Prostate gland (tissue), 2 donors: ENCODE measurements around the gene SUSD1.
A peak's percentile ranks its signal among the peaks of the same experiment; 100 is the strongest.

Source experiments
- CTCF ChIP-seq, 4 experiments: fragments of 200-600 bp in 2 of 4; fragments of 450-650 bp in 2 of 4; sonication (generic) in 2 of 4; IDR thresholded peaks; 1 replicate in 3 of 4; 2 replicates in 1 of 4; pipeline ENCODE4 v1.5.1; 2016 to 2019; ENCODE audit warnings: antibody characterized with exemption in 4 of 4, mild to moderate bottlenecking in 2 of 4, moderate library complexity in 2 of 4
- POLR2A ChIP-seq: fragments of 450-650 bp; IDR thresholded peaks from one replicate; pipeline ENCODE4 v1.6.1; 2016; ENCODE audit warnings: antibody characterized with exemption, mild to moderate bottlenecking

GRCh38 chr9:112074250-112075008 lies 100.7 kb downstream of the SUSD1 start:
- TF ChIP-seq CTCF (IDR thresholded peaks at IDR 0.05) (peak; percentile 84 to 90 (median 88)), POLR2A (no peak)
